ENCODE data around the gene SLC16A11.
A peak's percentile ranks its signal among the peaks of the same experiment; 100 is the strongest.
"Not testable (repeated sequence)": the region's sequence is repeated elsewhere in the genome, so short reads cannot be mapped to it uniquely, and the experiment has no call there.

Gene SLC16A11, protein sequence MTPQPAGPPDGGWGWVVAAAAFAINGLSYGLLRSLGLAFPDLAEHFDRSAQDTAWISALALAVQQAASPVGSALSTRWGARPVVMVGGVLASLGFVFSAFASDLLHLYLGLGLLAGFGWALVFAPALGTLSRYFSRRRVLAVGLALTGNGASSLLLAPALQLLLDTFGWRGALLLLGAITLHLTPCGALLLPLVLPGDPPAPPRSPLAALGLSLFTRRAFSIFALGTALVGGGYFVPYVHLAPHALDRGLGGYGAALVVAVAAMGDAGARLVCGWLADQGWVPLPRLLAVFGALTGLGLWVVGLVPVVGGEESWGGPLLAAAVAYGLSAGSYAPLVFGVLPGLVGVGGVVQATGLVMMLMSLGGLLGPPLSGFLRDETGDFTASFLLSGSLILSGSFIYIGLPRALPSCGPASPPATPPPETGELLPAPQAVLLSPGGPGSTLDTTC
- 0.42 to 1.2 reads per million in 2 donors for total RNA-seq

DNA sequence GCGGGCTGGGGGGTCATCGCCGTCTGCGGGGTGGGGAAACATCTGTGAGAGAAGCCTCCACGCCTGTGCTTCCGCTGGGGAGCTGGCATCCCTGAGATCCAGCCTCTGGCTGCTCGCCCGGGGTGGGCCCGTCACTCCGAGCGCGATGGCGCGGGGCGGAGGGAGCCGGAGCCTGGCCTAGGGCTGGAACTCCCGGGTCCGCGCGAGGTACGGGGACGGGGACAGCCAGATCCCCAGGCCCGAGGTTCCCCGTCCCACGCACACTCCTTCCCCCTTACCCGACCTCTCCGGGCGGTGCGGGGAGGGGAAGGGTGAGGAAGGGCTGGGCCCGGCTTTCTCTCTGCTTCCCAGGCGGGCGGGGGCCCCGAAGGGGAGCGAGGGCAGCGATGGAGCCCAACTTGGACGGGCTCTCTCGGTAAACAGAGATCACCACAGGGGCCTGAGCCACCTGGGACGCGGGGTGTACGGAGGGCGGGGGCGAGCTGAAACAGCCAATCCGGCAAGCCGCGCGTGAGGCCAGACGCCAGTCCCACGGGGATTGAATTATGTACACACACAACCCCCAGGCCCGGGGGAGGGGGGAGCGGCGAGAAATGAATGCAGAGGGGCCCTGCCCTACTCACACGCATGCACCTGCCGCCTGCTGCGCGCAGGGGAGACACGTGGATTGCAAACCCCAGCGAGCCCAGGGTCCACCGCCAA, at the start of gene SLC16A11:
Gene SLC16A11, minus strand, starts transcription at position 596 of the 702 bp plus-strand sequence. Its CDS starts 579 bp downstream, at position 17.
- DNase-seq = no peak

DNA sequence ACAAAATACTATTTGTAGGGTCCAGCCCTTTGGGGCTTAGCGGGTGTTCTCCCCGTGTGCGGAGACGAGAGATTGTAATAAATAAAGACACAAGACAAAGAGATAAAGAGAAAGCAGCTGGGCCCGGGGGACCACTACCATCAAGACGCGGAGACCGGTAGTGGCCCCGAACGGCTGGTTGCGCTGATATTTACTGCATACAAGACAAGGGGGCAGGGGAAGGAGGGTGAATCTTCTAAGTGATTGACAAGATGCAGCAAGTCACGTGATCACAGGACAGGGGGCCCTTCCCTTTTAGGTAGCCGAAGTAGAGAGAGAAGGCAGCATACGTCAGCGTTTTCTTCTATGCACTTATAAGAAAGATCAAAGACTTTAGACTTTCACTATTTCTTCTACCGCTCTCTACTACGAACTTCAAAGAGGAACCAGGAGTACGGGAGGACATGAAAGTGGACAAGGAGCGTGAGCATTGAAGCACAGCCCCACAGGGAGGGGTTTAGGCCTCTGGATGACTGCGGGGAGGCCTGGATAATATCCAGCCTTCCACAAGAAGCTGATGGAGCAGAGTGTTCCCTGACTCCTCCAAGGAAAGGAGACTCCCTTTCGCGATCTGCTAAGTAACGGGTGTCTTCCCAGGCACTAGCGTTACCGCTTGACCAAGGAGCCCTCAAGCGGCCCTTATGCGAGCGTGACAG, 47.6 kb upstream of the SLC16A11 start:
- peak; percentile 18 for DNase-seq

DNA sequence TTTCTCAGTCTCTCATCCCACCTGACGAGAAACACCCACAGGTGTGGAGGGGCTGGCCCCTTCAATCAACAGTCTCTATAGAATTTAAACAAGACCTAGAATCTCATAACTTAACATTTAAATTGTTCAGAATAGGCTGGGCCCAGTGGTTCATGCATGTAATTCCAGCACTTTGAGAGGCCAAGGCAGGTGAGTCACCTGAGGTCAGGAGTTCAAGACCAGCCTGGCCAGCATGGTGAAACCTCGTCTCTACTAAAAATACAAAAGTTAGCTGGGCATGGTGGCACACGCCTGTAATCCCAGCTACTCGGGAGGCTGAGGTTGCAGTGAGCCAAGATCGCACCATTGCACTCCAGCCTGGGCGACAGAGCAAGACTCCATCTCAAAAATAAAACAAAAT, 45.7 kb upstream of the SLC16A11 start:
- not testable (repeated sequence) for DNase-seq

DNA sequence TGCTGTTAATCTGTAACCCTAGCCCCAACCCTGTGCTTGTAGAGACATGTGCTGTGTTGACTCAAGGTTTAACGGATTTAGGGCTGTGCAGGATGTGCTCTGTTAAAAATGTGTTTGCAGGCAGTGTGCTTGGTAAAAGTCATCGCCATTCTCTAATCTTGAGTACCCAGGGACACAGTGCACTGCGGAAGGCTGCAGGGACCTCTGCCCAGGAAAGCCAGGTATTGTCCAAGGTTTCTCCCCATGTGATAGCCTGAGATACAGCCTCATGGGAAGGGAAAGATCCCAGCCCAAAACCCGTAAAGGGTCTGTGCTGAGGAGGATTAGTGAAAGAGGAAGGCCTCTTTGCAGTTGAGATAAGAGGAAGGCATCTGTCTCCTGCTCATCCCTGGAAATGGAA, 44.5 kb upstream of the SLC16A11 start:
- DNase-seq = not testable (repeated sequence)

DNA sequence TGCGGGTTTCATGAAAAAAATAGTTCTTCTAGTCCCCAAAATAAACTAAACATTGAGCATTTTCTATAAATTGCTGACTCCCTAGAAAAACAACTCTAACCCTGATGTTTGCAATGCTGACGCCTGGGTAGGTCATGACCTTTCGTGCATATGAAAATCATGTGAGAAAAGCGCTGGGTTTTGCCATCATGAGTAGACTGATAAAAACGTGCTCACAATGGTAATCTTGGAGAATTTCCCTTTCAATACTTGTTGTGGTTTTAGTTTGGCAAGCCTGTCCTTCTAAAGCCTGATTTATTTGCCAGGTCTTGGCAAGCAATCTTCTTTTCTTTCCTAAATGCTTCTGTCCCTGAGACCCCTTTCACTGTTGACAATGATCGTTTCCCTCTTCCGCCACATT, 40.2 kb upstream of the SLC16A11 start:
- DNase-seq = no peak

DNA sequence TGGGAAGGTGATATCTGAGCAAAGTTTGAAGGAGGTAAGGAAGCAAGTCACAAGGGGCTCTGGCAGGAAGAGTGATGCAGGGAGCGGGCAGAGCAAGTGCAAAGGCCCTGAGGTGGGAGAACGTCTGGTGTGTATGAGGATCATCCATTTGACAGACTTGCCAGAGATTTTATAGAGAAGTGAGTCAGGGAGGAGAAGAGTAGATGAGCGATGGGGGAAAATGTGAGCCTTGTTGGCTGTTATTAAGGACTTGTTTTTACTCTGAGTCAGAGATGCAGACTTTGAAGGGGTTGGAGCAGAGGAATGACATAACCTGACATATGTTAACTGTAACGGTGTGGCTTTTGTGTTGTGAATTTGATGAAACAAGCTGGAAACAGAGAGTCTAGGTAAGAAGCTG, 39.7 kb upstream of the SLC16A11 start:
- DNase-seq = no peak

DNA sequence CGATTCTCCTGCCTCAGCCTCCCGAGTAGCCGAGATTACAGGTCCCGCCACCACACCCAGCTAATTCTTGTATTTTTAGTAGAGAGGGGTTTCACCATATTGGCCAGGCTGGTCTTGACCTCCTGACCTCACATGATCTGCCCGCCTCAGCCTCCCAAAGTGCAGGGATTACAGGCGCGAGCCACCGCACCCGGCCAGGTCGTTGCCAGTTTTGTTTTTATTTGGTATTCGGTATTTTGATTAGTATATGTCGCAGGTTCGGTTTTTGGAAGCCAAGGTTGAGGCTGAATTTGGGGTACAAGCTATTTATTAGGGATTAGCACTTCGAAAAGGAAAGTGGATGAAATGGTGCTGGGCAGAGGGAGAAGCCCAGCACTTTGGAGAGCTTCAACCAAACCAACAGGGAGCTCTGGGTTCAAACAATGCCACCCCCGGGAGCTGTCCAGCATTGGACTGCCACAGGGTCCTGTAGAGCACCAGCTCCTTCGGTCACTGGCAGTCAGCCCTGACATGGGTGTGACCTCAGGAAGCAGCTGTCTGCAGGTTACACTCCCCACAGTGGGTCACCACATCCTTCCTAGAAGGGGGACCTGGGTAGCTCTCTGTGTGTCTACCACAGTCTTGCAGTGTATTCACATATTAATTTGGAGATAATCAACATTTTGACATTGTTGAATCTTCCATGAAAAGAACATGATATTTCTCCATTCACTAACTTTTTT, 37.6 kb upstream of the SLC16A11 start:
- DNase-seq = no peak

DNA sequence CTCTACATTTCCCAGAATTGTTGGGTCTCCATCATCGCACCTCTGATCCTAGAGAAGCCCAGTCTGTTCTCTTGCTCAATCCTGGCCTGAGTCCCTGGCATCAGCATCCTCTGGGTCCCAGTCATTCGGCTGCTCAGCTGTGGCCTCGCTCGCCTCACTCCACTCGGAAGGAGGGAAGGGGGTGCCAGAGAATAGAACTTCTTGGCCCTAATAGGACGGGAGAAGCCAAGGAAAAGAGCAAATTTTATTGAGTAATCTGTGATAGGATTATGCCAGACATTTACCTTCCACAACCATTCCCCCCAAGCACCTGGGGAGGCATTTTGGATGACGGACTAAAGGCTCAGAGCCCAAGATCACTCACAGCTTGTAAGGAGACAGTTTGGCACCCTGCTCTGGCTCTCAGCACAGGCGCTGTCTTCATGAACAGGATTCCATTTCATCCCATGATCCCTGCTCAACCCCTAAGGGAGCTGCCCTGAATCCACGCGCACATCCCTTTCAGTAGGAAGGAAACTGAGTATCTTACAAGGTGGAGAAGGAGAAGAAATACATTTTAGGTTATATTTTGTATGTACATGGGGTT, 36.7 kb upstream of the SLC16A11 start:
- DNase-seq = no peak

DNA sequence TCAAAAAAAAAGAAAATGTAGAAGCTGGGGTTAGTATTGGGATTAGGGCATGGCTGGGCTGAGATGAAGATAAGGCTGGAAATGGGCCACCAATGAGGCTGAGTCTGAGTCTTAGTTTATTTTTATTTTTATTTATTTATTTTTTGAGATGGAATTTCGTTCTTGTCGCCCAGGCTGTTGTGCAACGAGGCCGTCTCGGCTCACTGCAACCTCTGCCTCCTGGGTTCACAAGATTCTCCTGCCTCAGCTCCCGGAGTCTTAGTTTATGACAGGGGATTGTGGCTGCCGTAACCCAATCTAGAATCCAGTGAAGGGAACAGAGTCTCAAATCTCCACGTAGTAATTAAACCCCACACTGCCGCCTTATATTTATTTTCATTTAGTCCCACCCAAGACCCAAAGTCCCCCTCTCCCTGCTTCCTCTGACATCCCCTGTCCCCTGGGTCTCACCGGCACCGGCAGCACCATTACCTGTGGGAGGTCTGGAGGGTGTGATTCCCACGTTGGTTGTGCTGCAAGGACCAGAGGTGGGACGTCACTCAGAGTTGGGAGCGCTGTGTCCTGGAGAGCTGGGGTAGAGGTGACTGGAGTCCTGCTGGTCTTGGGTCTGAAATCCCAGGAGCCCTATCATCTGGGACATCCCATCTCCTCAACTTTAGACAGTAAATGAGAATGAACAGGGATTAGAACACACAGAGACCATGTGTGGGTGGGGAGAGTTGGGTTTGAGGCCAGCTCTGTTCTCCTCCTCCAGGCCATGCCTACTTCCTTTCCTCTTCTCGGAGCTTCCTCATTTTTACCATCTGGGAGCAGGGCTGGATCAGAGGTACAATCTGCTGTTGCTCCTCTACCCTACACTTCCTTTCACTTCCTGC, 35.9 kb upstream of the SLC16A11 start, which contains the start of gene CLEC10A:
Gene CLEC10A, minus strand, starts transcription at position 671 of the 875 bp plus-strand sequence. CDS start 1,439 bp downstream, outside the sequence.
- DNase-seq = no peak

DNA sequence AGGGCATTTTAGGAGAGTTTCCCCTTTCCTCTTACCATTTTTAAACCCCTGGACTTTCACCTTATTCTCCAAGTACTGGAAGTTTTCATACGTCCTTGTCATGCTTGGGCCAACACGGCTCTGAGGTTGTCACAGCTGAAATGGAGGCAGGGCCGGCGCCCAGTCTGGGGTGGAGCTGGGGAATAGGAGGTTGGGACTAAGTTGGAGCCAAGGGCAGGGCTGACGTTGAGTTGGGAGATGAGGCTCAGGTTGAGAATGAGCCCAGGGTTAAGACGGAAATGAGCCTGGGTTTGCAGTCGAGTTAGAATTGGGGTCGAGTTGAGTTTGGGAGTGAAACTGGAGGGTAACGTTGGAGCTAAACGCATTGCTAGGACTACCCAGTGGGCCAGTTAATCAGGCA, 34.8 kb upstream of the SLC16A11 start:
- no peak for DNase-seq

DNA sequence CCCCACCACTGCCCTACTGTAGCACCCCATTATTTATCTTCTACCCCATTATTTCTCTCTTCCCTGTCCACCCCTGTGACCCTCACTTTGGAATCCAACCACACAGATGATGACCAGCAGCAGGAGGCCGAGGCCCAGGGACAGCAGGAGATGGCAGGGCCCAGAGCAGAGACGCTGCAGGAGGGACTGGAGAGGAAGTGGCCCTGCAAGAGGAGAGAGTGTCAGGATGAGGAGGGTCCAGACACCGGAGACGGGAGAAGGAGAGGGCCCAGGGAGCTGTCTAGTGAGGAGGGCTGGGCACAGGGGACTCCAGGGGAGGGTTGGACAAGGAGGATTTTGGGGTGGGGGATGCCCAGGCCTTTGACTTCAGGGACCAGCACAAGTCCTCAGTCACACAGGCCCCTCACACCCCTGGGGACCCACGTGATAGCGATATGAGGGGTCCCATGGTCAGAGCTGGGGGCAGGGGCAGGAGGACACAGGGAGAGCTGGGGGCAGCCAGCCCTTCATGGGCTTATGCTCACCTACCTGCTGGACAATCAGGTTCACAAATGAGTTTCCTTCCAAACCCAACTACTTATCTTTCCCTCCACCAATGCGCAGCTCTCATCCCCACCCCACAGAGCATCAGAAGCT, 34.1 kb upstream of the SLC16A11 start:
- DNase-seq = no peak

DNA sequence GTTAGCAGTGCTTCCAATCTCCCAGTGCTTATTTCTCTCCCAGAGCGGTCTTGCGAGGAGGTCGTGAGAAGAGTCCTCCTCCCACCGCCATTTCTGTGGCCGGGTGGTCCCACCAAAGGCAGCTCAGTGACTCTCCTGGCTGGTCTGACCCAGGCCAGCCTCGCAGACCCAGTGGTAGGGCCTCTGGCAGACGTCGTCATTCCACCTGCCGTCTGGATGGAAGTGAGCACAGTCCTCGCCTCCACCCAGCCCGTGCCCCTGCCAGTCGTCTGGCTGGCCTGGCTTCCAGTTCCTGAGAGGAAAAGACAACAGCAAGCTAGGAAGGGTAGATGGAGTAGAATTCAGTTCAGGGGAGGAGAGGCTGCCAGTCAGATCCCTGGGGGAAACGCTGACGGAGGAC, 31.0 kb upstream of the SLC16A11 start:
- no peak for DNase-seq

DNA sequence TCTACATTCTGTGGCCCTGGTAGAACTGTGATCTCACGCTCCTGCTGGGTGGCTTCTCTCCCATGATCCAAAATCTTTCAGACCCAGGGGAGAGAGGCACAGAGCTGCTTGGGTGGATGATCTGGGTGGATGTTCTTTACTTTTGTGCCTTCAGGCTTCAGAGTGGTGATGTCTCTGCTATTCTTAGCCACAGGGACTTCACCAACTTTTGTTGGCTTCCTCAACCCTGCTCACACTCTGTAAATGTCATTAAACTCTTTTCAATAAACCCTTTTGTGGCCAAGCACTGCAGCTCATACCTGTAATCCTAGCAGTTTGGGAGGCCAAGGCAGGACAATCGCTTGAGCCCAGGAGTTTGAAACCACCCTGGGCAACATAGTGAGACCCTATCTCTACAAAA, 28.5 kb upstream of the SLC16A11 start:
- DNase-seq = no peak

DNA sequence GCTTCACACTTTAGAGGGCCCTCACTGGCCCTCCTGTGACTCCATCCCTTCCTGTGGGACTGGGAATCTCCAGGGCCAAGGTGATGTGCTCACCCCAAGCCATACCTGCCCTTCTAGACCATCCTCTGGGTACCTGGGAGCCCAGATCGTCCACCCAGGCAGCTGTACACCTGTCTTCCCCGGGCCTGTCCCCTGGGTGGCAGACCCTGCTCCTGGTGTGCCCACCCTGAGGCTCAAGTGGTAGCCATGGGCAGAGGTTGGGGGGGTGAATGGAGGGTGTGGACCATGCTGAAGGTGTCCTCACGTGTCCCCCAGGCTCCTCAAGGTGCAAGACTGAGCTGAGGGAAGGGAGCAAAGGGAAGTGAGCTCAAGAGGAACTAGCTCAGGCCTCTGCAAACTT, 26.8 kb upstream of the SLC16A11 start:
- no peak for DNase-seq

DNA sequence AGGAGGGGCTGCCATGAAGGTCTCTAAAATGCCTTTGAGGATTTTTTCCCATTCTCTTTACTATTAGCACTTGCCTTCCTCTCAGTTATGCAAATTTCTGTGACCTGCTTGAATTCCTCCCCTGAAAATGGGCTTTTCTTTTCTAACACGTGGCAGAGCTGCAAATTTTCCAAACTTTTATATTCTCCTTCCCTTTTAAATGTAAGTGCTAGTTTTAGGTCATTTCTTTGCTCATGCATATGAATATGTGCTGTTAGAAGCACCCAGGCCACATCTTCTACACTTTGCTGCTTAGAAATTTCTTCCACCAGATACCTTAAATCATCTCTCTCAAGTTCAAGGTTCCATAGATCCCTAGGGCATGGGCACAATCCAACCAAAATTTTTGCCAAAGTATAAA, 24.4 kb upstream of the SLC16A11 start:
- DNase-seq = no peak

DNA sequence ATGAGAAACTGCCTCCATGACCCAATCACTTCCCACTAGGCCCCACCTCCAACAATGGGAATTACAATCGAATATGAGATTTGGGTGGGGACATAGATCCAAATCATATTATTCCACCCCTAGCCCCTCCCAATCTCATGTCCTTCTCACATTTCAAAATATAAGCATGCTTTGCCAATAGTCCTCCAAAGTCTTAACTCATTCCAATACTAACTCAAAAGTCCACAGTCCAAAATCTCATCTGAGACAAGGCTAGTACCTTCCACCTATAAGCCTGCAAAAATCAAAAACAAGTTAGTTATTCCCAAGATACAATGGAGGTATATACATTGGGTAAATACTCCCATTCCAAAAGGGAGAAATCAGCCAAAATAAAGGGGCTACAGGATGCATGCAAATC, 23.3 kb upstream of the SLC16A11 start:
- no peak for DNase-seq

DNA sequence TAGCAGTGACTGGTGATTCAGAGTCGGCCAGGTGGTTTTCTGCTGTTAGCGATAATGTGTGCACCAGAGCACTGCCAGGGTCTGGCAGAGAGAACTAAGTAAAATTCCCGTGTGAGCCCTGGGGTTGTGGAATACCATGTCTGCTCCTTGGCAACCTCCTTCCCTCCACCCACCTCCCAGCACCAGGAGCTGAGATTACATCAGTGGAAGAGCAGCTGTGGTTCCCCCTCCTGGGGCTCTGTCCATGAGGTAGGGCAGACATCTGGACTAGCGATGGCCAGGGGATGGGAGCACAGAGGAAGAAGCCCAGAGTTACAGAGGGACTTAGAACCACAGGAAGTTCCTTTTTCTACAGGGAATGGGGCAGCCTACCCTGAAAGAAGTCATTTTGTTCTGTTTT, 20.4 kb upstream of the SLC16A11 start:
- no peak for DNase-seq

DNA sequence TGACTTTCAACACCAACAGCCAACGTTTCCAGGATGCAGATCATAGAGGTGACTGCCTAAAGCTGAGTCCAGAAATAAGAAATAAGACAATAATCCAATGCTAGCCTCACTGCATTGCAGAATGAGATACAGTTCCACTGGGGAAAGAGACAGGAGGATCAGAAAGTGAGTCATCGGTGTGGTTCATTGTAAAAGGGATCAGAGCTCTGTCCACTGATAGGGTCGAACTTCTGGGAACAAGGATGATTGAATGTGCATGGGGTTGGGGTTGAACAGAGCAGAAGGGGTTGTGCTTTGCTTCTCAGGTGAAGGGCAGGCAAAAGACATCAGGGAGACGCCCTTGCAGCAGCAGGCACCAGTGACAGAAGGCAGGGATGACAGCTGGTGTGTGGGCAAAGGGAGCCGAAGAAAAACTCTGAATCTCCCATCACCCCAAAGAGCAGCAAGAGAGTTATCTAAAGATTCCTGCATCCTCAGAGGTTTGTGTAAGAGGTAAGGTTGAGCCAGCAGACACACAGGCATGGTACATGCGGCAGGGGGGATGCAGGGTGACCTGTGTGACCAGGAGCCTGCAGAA, 19.7 kb upstream of the SLC16A11 start:
- DNase-seq = no peak

DNA sequence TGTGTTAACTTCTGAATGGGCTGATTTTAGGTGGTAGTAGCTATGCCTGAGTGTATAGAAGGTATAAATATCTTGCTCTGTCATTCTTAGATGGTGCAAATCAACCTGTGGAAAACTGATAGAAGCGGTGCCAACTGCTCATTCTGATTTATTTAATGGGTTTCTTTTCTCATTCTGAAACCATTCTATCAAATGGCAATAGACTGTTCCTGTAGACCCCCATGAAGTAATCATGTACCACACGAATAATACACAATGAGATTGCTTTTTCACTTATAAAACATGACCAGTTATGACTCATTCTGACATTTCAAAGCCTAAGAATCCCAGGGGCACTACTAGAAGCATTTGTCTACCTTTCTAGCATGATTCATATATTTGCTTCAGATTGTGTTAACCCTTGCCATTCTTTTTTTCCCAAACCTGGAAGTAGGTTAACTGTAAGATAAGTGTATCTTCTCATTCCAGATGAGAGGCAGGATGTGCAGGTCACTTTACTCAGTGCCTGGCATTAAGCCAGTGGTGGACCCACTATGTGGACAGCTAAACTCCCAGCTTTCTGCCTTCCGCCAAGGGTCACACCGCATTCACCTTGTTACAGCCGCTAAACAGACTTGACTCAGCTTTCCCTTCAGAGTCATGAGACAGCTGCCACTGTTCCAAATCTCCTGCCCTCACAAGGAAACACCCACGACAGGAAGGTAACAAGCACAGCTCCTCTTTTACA, 16.4 kb upstream of the SLC16A11 start:
- DNase-seq = no peak

All from T-helper 9 cell (primary cell).